Fibroblast of skin of left quadriceps (primary cell): ENCODE data around the gene PTOV1.

Experiments used
- DNase-seq, 2 experiments: peaks; one replicate each; pipeline ENCODE4 v3.0.0-alpha.2; 2013; ENCODE audit warnings: low read depth in 2 of 2

The PTOV1 gene

GRCh38 chr19:49873834-49874233 is 22.9 kb downstream of the PTOV1 start:
- DNase-seq = no peak

GRCh38 chr19:49874503-49875157 is 23.7 kb downstream of the PTOV1 start:
- DNase-seq = no peak

GRCh38 chr19:49875177-49875576 is 24.2 kb downstream of the PTOV1 start:
- no peak for DNase-seq

GRCh38 chr19:49875857-49876421 is 25.0 kb downstream of the PTOV1 start:
- DNase-seq = no peak

- DNase-seq = peak; percentile 99
Measured at GRCh38 chr19:49876422-49877019, 25.6 kb downstream of the PTOV1 start.

GRCh38 chr19:49877020-49877878 is 26.3 kb downstream of the PTOV1 start, which contains the start of the genes AKT1S1 and TBC1D17:
TSS of gene AKT1S1 (minus strand) at chr19:49877355. CDS start at chr19:49873295, 4,060 bp downstream.
TSS of gene TBC1D17 (plus strand) at chr19:49877702. CDS start at chr19:49877724, 22 bp downstream.
- DNase-seq = peak; percentile 100

- peak; percentile 95 for DNase-seq
Measured at GRCh38 chr19:49877879-49878743, 27.2 kb downstream of the PTOV1 start.

GRCh38 chr19:49878744-49879070 is 27.7 kb downstream of the PTOV1 start:
- no peak for DNase-seq

GRCh38 chr19:49879243-49879963 is 28.4 kb downstream of the PTOV1 start:
- no peak for DNase-seq

- DNase-seq = no peak
Measured at GRCh38 chr19:49880162-49880869, 29.4 kb downstream of the PTOV1 start.

GRCh38 chr19:49881186-49881585 is 30.2 kb downstream of the PTOV1 start:
- DNase-seq = no peak

GRCh38 chr19:49881672-49882394 is 30.9 kb downstream of the PTOV1 start:
- DNase-seq = no peak

- no peak for DNase-seq
Measured at GRCh38 chr19:49882643-49883042, 31.7 kb downstream of the PTOV1 start.

- no peak for DNase-seq
Measured at GRCh38 chr19:49883094-49883493, 32.1 kb downstream of the PTOV1 start.

GRCh38 chr19:49884109-49884508 is 33.1 kb downstream of the PTOV1 start:
- no peak for DNase-seq

GRCh38 chr19:49884760-49885159 is 33.8 kb downstream of the PTOV1 start:
- DNase-seq = no peak

- no peak for DNase-seq
Measured at GRCh38 chr19:49887037-49887664, 36.2 kb downstream of the PTOV1 start.

GRCh38 chr19:49887665-49888509 is 36.9 kb downstream of the PTOV1 start:
- DNase-seq = no peak
